ENCODE results near the gene PTPN3.
"Not testable (repeated sequence)": the region's sequence is repeated elsewhere in the genome, so short reads cannot be mapped to it uniquely, and the experiment has no call there.

PTPN3 gene

DNA sequence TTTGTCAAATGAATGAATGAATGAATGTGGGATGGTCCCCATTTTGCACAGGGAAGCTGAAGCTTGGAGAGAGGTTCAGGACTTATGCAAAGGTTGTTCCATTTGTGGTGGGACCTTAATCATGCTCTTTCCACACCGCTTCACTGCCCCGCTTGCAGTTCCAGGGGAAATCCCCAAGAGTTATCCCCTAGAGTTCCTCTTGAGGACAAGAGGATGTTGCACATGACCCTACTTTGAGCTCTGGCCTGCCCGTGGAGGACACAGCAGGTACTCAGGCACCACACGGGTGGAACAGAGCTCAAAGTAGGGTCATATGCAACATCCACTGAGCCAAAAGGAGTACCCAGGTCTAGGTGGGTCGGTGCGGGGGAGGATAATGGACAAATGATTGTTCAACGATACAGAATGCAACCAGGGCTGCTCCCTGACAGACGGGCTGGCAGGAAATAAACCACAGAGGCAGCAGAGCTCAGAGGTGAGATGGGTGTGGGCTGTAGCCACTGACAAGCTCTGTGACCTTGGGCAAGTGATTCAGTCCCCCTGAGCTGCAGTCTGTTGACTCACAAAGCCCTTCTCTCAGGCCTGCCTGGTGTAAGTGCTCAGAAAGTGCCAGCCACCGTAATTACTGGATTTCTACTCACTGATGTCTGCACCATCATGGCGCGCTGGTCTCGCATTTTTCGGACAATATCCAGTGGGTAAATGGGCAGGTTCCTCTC lies 116.9 kb downstream of the PTPN3 start:
- H3K27ac Mint-ChIP-seq: no peak overlapping the region
- no peak overlapping the region for H3K4me3 Mint-ChIP-seq
- no peaks in the 10 kb centered on the region for H3K27me3 Mint-ChIP-seq (ENCODE audit: low read depth)

DNA sequence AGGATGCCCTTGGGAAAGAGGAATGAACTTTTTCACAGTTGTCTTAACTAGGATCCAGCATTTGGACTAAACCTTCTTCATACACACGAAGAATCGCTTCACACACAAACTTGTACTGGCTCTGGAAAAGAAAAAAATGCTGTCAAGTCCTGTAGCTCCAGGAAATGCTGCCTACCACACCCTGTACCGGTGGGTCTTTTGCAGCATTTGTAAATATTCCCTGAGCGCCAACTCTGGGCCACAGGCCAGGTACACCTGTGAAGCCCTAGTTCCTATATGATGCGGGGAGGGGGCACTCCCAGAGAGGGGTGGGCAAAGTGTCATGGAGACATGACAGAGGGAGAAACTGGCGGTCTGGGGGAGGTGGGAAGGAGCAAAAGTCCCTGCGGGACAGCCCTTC lies 118.6 kb downstream of the PTPN3 start:
- H3K36me3 Mint-ChIP-seq (ENCODE audit: low read depth): no peaks in the 10 kb centered on the region
- no peaks in the 10 kb centered on the region for H3K27me3 Mint-ChIP-seq (ENCODE audit: low read depth)
- peaks cover 2% of the 10 kb centered on the region for H3K4me1 Mint-ChIP-seq (ENCODE audit: low read depth)
- no peak for DNase-seq (ENCODE audit: low spot score)
- H3K27ac Mint-ChIP-seq: no peak overlapping the region
- H3K9me3 Mint-ChIP-seq: no peaks in the 10 kb centered on the region
- H3K4me3 Mint-ChIP-seq: no peak overlapping the region

More for the DNA sequence above, 116.9 kb downstream of the PTPN3 start:
- Mint-ChIP-seq H3K9me3 (no peaks in the 10 kb centered on the region), H3K4me1 (ENCODE audit: low read depth) (peaks cover 2% of the 10 kb centered on the region), H3K36me3 (ENCODE audit: low read depth) (no peaks in the 10 kb centered on the region)
- DNase-seq (ENCODE audit: low spot score): no peak

DNA sequence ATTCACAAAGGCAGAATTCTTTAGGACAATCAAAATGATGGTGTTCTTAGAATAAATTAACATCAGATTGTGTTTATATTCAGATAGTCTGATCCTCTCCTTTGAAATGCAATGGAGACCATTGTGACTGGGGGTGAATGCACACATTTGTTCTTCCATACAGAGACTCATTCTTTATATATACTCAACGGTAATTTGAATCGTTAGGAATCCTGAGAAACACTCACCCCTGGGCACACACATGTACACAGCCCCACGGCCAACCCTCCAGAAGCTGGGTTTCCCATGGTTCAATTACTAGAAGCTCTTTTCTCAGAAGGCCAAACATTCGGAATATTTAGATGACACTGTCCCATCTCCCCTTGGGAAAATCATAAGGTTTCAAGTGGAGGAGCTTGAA lies 119.8 kb downstream of the PTPN3 start:
- Mint-ChIP-seq H3K27ac (no peak overlapping the region), H3K27me3 (ENCODE audit: low read depth) (no peaks in the 10 kb centered on the region), H3K9me3 (no peaks in the 10 kb centered on the region), H3K36me3 (ENCODE audit: low read depth) (no peaks in the 10 kb centered on the region), H3K4me3 (no peak overlapping the region), H3K4me1 (ENCODE audit: low read depth) (peaks cover 2% of the 10 kb centered on the region)
- DNase-seq (ENCODE audit: low spot score): no peak

DNA sequence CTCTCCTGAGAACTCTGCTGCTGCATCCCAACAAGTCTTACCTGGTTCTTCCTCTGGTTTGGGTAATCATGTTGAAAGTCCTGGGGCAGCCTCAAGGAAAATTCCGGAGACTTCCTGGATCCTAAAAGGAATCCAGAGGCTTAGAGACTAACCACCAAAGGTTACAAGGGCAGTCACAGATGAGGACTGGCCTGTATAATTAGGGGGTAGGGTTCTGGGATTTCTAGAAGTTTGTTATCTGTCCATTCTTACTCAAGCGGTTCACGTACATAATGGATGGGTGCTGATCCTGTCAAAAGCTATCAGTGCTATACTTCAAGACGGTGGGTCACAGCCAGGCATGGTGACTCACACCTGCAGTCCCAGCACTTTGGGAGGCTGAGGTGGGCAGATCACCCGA lies 125.9 kb downstream of the PTPN3 start:
- no peak overlapping the region for H3K4me3 Mint-ChIP-seq
- DNase-seq (ENCODE audit: low spot score): no peak
- no peaks in the 10 kb centered on the region for H3K36me3 Mint-ChIP-seq (ENCODE audit: low read depth)
- H3K27ac Mint-ChIP-seq: no peak overlapping the region
- no peaks in the 10 kb centered on the region for H3K4me1 Mint-ChIP-seq (ENCODE audit: low read depth)
- H3K27me3 Mint-ChIP-seq (ENCODE audit: low read depth): no peaks in the 10 kb centered on the region
- no peaks in the 10 kb centered on the region for H3K9me3 Mint-ChIP-seq

DNA sequence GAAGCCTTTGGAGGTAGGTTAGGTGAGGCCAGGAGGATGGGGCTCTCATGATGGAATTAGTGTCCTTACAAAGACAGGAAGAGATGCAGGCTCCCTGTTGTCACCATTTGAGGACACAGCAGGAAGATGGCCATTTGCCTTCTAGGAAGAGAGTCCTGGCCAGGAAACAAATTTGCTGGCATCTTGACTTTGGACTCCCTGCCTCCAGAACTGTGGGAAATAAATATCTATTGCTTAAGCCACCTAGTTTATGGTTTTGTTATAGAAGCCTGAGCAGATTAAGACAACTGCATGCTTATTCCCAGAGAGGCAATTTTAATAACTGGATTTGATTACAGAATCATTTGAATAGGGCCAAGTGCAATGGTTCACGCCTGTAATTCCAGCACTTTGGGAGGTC lies 126.7 kb downstream of the PTPN3 start:
- Mint-ChIP-seq H3K36me3 (ENCODE audit: low read depth) (no peaks in the 10 kb centered on the region), H3K27ac (no peak overlapping the region), H3K4me3 (no peak overlapping the region), H3K9me3 (no peaks in the 10 kb centered on the region), H3K27me3 (ENCODE audit: low read depth) (no peaks in the 10 kb centered on the region), H3K4me1 (ENCODE audit: low read depth) (no peaks in the 10 kb centered on the region)
- no peak for DNase-seq (ENCODE audit: low spot score)

DNA sequence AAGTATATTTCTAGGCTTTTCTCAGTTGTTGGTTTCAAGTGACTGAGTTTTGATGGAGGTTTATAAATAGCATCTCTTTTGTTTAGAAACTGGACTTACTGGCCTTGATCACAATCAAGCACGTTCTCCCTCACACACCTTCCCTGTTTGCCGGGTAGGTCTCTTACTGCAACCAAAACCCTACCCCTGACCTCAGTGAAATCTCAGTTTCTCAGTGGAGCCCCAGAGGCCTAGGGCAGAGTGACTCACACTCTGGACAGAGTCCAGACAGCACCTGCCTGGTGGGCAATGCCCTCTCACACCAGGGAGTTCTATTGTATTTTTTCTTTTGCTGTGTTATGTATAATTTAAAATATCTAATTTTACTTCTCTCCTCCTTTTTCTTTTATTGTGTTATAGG lies 128.8 kb downstream of the PTPN3 start:
- Mint-ChIP-seq H3K36me3 (ENCODE audit: low read depth) (no peaks in the 10 kb centered on the region), H3K27ac (no peak overlapping the region), H3K4me3 (no peak overlapping the region), H3K9me3 (no peaks in the 10 kb centered on the region), H3K4me1 (ENCODE audit: low read depth) (no peaks in the 10 kb centered on the region), H3K27me3 (ENCODE audit: low read depth) (no peaks in the 10 kb centered on the region)
- no peak for DNase-seq (ENCODE audit: low spot score)

DNA sequence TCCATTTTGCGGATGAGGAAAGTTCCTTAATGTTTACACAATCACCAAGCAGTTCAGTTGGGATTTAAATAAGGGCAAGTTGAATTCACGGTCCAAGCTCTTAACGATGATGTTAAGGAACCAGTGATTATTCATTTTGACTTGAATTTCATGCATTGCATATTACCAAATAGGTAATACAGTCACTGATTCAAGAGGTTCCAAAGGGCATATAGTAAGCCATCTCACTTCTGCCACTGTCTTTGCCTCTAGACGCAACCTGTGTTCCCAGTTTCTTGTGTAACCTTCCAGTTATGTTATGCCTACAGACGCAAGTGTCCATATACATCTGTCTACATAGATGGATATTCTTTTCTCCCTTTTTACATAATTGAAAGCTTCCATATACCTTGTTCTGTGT lies 137.3 kb downstream of the PTPN3 start:
- no peaks in the 10 kb centered on the region for H3K27me3 Mint-ChIP-seq (ENCODE audit: low read depth)
- H3K36me3 Mint-ChIP-seq (ENCODE audit: low read depth): no peaks in the 10 kb centered on the region
- no peak overlapping the region for H3K4me3 Mint-ChIP-seq
- H3K27ac Mint-ChIP-seq: no peak overlapping the region
- H3K4me1 Mint-ChIP-seq (ENCODE audit: low read depth): no peaks in the 10 kb centered on the region
- DNase-seq (ENCODE audit: low spot score): no peak
- H3K9me3 Mint-ChIP-seq: no peaks in the 10 kb centered on the region

DNA sequence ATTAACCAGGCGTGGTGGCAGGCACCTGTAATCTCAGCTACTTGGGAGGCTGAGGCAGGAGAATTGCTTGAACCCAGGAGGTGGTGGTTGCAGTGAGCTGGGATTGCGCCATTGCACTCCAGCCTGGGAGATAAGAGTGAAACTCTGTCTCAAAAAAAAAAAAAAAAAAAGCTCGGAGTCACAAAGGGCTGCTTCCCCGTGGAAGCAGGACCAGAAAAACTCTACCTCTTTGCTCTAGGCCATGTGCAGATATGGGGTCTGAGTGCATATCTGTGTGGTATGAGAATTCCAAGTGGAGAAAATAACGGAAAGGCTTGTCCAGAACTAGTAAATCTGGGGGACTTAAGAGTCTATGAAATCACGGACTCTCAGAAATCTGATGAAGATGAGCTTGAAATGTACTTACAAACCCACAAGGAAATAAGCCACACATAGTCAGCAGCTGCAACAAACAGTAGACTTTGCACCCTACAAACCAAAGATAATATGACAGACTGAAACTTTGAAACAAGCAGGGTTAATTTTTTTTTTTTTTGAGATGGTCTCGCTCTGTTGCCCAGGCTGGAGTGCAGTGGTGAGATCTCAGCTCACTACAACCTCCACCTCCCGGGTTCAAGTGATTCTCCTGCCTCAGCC lies 139.0 kb downstream of the PTPN3 start:
- not testable (repeated sequence) for H3K36me3 Mint-ChIP-seq (ENCODE audit: low read depth); H3K4me1 Mint-ChIP-seq (ENCODE audit: low read depth); DNase-seq (ENCODE audit: low spot score); H3K4me3 Mint-ChIP-seq; H3K27ac Mint-ChIP-seq; H3K27me3 Mint-ChIP-seq (ENCODE audit: low read depth); H3K9me3 Mint-ChIP-seq

DNA sequence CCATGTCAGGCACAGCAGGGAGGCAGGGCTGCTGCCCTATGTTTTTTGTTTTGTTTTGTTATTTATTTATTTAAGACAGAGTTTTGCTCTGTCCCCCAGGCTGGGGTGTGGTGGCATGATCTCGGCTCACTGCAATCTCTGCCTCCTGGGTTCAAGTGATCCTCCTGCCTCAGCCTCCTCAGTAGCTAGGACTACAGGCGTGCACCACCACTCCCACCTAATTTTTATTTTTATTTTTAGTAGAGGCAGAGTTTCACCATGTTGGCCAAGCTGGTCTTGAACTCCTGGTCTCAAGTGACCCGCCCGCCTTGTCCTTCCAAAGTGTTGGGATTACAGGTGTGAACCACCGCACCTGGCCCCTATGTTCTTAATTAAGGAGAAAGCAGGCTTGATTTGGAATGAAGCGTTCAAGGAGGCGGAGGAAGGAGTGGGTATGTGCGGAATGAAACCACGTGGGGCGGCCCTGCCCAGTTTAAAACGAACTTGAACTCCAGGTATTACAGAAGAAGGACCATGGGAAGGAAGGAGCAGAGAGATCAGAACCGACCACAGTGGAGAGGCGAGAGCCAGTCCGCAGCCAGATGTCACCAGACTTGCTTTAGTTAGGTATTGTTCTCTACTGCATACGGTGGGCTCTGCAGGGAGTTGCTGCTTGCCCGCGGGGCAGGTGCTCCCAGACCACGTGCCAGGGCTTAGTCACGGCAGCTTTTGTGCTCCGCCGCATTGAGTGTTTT lies 142.4 kb downstream of the PTPN3 start:
- H3K9me3 Mint-ChIP-seq: no peaks in the 10 kb centered on the region
- no peaks in the 10 kb centered on the region for H3K36me3 Mint-ChIP-seq (ENCODE audit: low read depth)
- no peak for DNase-seq (ENCODE audit: low spot score)
- peaks cover 2% of the 10 kb centered on the region for H3K4me1 Mint-ChIP-seq (ENCODE audit: low read depth)
- H3K27ac Mint-ChIP-seq: no peak overlapping the region
- no peaks in the 10 kb centered on the region for H3K27me3 Mint-ChIP-seq (ENCODE audit: low read depth)
- H3K4me3 Mint-ChIP-seq: no peak overlapping the region

DNA sequence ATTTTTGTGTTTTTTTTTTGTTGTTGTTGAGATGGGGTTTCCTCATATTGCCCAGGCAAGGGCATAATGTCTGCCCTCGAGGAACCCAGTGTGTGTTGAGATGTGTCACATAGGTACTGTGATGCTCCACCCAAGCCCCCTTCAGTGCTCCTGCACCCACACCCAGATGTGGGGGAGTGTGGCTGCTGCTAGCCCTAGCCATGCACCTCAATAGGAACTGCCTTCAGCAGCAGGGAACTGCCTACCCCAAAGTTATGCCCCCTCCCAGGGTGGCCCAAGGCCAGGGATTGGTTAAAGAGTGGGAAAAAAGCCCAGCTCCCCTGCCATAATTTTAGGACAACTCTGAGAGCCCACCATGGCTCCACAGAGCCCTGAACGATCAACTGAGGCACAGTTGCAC lies 143.9 kb downstream of the PTPN3 start:
- Mint-ChIP-seq H3K36me3 (ENCODE audit: low read depth) (no peaks in the 10 kb centered on the region), H3K27me3 (ENCODE audit: low read depth) (no peaks in the 10 kb centered on the region), H3K4me1 (ENCODE audit: low read depth) (peaks cover 2% of the 10 kb centered on the region), H3K9me3 (no peaks in the 10 kb centered on the region), H3K4me3 (no peak overlapping the region), H3K27ac (no peak overlapping the region)
- no peak for DNase-seq (ENCODE audit: low spot score)

DNA sequence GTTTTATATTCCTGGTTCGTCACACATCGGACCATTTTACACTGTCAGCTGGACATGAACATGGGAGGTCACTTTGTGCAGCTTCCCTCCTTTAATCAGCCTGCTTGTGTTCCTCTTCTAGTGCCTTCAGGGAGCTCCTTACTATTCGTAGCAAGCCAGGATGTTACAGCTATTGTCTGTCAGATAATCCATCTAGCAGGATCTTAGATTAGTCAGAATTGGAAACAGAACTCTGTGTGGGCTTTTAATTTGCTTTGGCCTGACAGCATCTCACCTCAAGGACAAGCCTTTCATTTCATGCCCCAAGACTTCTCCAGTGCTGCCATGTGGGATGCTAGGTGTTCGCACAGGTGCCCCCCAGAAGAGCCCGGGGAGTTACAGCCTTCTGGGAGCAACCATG lies 147.1 kb downstream of the PTPN3 start:
- H3K4me1 Mint-ChIP-seq (ENCODE audit: low read depth): peaks cover 2% of the 10 kb centered on the region
- no peak for DNase-seq (ENCODE audit: low spot score)
- no peaks in the 10 kb centered on the region for H3K27me3 Mint-ChIP-seq (ENCODE audit: low read depth)
- H3K9me3 Mint-ChIP-seq: no peaks in the 10 kb centered on the region
- no peak overlapping the region for H3K4me3 Mint-ChIP-seq
- no peak overlapping the region for H3K27ac Mint-ChIP-seq
- H3K36me3 Mint-ChIP-seq (ENCODE audit: low read depth): no peaks in the 10 kb centered on the region

DNA sequence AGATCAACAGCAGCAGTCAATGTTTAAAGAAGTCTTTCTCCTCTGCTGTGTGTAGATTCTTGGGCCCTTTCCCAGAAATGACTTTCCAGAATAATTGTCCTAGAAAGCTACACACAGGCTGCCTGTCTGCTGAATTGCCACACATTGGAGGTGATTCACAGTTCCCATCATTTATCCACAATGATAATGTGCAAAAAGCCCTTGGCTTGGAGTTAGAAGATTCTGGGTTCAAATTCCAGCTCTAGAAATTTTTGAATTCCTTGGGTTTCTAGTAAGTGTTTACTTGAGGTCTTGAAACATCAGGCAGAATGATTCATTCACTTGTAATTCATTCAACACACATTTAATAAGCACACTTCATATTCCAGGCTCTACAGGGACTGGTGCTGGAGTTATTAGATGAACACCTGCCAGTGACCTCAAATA lies 148.7 kb downstream of the PTPN3 start:
- no peaks in the 10 kb centered on the region for H3K9me3 Mint-ChIP-seq
- no peak for DNase-seq (ENCODE audit: low spot score)
- H3K27me3 Mint-ChIP-seq (ENCODE audit: low read depth): no peaks in the 10 kb centered on the region
- H3K27ac Mint-ChIP-seq: no peak overlapping the region
- no peaks in the 10 kb centered on the region for H3K36me3 Mint-ChIP-seq (ENCODE audit: low read depth)
- H3K4me1 Mint-ChIP-seq (ENCODE audit: low read depth): peaks cover 2% of the 10 kb centered on the region
- H3K4me3 Mint-ChIP-seq: no peak overlapping the region

DNA sequence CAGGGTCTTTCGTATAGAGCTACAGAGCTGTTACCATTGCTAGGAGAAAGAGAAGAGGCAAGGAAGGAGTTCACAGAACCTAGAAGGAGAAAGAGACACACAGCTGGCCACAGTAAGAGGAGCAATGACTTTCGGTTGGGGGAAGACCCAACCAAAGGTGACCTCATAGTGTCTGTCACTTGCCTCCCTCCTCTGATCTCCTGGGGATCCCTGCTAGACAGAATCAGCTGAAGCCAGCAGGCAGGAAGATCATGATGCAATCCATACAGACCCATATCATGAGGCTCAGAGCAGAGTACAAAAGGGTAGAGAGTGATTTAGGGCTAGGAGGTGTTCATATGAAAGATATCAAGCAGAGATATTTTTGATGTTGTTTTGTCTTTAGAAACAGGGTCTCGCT lies 151.2 kb downstream of the PTPN3 start:
- no peaks in the 10 kb centered on the region for H3K27me3 Mint-ChIP-seq (ENCODE audit: low read depth)
- no peak overlapping the region for H3K27ac Mint-ChIP-seq
- H3K4me3 Mint-ChIP-seq: no peak overlapping the region
- H3K9me3 Mint-ChIP-seq: no peaks in the 10 kb centered on the region
- no peaks in the 10 kb centered on the region for H3K36me3 Mint-ChIP-seq (ENCODE audit: low read depth)
- H3K4me1 Mint-ChIP-seq (ENCODE audit: low read depth): peaks cover 2% of the 10 kb centered on the region
- no peak for DNase-seq (ENCODE audit: low spot score)

DNA sequence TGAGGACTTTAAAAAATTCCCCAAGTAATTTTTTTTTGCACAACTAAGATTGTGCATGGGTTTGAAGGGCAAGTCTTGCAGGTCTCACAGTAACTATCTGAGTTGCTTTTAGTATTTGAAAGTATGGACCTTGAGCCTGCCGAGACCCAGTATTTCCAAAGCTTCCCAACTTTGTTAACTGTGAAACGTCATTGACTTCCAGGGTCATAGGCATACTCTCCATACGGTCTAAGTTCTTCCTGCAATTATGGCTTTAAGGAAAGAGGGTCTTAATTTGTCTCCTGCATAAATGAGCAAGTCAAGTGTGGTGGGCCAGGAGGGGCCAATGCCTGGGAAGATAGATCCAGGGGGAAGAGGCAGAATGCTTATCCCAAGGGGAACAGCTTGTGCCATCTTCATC lies 153.2 kb downstream of the PTPN3 start:
- no peak overlapping the region for H3K27ac Mint-ChIP-seq
- H3K4me1 Mint-ChIP-seq (ENCODE audit: low read depth): no peaks in the 10 kb centered on the region
- no peaks in the 10 kb centered on the region for H3K36me3 Mint-ChIP-seq (ENCODE audit: low read depth)
- H3K9me3 Mint-ChIP-seq: no peaks in the 10 kb centered on the region
- H3K4me3 Mint-ChIP-seq: no peak overlapping the region
- H3K27me3 Mint-ChIP-seq (ENCODE audit: low read depth): no peaks in the 10 kb centered on the region
- DNase-seq (ENCODE audit: low spot score): no peak
